Left kidney (tissue), 2 donors: ENCODE results near the gene ATF6. TPM values are rescaled to one million over a fixed set of nuclear protein-coding genes. Genes with fewer than 3 reads are reported as not detected.

Experiments used
- DNase-seq: peaks from one replicate; pipeline ENCODE4 v3.0.0-alpha.2; 2013
- polyA plus RNA-seq: library from polyadenylated mRNA; unstranded; fragments of 120-200 nt; gene quantifications from one replicate; pipeline ENCODE4 v1.2.1, GENCODE V29; 2013; ENCODE audit not compliant: insufficient read length

Gene ATF6
- polyA plus RNA-seq, 1 donor, result 35.1 TPM

DNA sequence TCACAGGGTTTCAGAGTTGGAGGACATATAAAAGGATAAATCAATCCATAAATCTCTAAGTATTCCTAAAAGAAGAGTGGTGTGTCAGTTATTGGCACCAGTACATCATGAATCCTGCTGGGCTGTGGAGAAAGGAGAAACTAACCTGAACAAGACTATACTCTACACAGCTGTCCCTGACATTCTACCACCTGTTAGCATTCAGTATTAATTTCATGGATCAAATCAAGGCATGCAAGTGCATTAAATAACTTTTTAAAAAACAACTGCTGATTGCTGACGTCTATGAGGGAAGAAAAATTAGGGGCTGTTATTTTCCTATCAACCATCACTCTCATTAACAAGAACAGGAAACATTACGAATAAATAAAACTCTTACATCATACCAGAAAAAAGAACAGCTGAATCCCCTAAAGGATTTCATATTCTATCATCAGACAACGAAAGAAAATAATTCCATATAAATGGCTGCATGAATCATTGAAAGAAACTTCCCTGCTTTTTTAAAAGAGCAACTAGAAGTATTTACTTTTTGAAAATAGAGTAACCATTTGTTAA lies 121.7 kb downstream of the ATF6 start:
- no peak for DNase-seq

DNA sequence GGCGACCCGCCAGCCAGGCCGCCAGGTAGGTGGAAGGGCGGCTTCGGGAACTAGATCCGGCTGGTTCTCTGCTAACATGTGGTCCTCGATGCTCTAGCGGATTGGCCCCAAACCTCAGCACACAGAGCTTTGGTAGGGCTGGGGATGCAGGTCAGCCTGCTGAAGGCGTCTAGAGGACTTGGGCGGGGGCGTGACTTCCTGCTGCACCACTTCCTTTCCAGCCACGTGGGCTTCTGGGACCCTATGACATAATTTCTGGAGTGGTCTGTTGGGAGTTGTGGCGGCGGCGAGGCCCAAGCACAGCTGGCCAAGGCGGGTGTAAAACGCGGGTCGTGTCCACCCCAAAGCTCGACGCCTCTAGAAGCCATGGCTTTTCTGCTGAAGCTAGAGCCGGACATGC lies 124.5 kb downstream of the ATF6 start:
- DNase-seq, result no peak

GRCh38 chr1:161899091-161899490 lies 133.0 kb downstream of the ATF6 start:
- DNase-seq, result no peak

GRCh38 chr1:161900160-161900559 lies 134.0 kb downstream of the ATF6 start:
- DNase-seq, result no peak

DNA sequence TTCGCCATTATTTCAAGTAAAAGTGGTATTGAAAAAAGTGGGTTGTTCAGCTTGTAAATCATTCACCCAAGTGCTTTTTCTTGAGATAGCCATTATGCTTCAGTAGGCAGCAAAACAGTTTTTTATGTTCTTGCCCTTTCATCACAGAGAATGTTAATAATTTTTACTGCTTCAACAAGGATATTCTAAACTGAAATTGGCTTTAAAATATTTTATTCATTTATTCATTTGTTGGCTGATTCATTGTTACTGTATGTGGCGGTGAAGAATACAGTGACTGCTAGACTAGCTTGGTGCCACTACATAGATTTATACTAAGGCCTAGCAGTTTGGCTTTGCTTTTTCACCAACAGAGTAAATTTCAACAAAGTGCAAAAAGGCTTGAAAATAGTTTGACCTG lies 136.1 kb downstream of the ATF6 start:
- no peak for DNase-seq

DNA sequence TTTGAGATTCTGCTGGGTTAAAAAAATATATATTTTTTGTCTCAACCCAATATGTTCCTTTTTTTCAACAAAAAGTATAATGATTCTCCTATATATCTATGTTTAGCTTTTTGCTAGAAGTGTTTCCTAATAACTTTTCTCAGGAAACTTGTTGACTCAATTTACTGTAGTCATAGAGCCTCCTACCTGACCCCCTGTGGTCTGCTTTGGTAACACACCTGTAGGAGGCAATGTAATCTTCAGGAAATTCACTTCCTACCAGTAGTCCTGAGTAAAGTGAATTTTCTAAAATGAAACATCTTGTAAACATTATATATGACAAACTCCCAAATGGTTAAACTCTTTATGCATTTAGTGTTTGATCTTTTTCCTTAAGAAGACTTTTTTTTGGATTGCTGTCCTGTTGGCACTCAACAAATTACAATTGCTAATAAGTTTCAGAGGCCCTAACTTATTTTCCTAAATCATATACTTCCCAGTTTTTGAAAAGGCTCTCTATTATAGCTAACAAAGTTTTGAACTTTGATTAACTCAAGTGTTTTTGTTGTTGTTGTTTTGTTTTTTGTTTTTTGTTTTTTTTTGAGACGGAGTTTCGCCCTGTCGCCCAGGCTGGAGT lies 139.3 kb downstream of the ATF6 start:
- DNase-seq, result no peak

DNA sequence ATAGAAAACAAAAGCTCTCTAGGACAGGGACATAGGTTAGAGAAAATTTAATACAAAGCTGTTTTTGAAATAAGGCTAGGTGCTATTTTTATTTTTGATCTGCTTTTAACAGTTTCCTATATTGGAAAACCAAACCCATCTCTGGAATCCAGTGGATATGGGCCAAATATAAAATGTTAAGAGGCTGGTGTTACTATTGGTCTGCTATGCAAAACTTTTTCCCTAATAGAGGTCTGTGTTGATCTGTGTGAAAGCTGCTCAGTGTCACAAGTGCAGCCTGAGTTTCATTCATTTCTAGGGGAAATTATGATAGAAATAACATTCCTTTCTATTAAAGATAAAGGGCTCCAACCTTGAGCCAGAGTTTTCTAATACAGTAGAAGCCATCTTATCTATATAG lies 141.1 kb downstream of the ATF6 start:
- no peak for DNase-seq

- DNase-seq, result no peak
These were observed 142.1 kb downstream of the ATF6 start for GRCh38 chr1:161908264-161908663.

- DNase-seq, result no peak
These were observed 144.5 kb downstream of the ATF6 start for GRCh38 chr1:161910604-161911003.

DNA sequence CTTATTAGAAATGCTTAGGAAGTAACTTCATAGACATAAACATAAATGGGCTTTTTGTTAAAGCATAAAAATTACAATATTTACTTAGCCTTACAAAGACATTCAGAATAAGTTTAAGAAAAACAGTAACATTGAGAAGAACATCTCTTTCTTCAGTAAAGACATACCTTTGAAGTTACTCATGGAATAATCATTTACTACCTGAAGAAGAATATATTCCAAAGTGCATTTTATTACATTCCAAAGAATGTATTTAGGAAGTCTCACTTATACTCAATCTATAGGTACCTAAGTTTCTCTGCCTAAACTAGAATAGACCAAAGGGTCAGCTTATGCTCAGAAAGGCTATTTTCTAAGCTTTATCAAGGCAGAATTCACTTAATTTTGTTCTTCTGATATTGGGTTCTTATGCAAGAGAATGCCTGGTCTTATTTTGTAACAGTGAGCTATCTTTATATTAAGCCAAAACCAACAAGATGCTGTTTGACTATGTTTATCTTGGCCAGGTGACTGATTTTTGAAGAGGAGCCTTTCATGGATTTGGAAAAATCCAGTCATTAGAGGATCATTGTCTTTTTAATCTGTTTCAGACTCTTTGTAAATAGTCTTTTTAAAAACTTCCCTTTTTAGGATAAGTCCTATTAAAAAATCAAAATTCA lies 147.5 kb downstream of the ATF6 start:
- no peak for DNase-seq

GRCh38 chr1:161914595-161914994 lies 148.5 kb downstream of the ATF6 start:
- DNase-seq, result no peak

DNA sequence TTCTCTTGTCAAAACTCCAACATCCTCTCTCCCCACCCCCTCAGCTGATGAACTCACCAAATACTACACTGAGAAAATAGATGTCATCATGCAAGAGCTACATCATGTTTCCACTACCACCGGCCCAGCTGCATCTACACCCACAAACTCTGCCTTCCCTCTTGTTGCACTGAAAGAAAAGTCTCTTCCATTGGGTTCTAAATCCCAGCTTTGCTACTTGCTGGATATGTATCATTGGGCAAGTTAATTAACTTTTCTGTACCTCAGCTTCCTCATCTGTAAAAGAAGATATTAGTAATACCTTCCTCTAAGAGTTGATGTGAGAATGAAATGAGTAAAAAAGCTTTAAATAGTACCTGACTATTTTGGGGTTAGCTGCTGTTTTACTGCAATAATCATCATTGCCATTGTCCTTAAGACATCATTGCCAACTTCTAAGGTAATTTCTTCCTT lies 149.0 kb downstream of the ATF6 start:
- DNase-seq, result no peak

GRCh38 chr1:161915978-161916377 lies 149.9 kb downstream of the ATF6 start:
- DNase-seq, result no peak

DNA sequence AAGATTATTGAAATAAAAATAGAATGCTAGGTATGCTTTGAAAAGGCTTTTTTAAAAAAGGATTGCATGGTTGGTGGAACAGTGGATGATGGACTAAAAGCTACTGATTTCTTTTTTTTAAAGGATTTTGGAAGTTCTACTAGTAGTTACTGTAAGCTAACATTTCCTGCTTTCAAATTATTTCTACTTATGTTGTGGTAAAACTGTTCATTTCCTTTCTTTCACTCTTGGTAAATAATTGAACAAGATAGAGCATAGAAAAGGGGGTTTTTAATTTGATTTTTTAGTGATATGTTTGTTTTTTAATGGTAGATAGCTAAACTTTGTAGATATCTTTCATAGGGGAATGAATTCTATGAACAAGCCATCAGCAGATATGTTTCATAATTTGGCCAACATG lies 153.1 kb downstream of the ATF6 start:
- no peak for DNase-seq

GRCh38 chr1:161921491-161921890 lies 155.4 kb downstream of the ATF6 start:
- DNase-seq, result no peak

- no peak for DNase-seq
These were observed 155.9 kb downstream of the ATF6 start for GRCh38 chr1:161921990-161922389.

DNA sequence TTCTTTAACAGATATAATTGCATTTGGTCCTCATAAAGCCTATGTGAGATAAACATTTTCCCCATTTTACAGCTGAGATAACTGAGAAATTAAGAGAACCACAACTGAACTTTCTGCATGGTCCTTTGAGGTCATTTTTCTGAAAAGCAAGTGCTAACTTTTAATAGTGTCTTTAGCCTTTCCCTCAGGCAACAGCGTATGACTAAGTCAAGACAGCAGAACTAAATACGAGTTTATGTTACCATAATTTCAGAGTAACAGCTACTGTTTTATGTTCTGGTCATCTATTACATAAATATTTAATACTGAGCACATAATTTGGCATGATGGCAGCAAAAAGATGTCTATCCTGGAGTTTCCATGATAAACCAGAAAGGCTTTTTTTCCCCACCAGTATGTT lies 161.9 kb downstream of the ATF6 start:
- no peak for DNase-seq

- DNase-seq, result no peak
These were observed 163.0 kb downstream of the ATF6 start for GRCh38 chr1:161929137-161929536.

DNA sequence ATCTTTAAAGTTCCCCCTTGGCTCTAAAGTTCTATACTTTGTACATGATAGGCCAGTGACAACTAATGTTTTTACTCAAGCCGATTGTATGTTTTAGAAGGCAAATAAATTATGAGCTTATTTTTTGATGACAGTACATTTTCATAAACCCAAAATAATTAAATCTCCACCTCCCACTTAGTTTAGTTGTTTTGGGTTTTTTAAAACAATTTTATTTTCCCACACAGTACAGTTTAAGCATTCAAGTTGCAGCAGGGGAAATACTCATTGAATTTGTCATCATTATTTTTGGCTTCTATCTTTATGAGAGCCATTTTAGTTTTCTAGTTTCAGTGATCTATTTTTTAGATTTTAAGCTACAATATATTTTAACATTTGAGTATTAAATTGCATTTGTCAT lies 163.9 kb downstream of the ATF6 start:
- DNase-seq, result no peak

DNA sequence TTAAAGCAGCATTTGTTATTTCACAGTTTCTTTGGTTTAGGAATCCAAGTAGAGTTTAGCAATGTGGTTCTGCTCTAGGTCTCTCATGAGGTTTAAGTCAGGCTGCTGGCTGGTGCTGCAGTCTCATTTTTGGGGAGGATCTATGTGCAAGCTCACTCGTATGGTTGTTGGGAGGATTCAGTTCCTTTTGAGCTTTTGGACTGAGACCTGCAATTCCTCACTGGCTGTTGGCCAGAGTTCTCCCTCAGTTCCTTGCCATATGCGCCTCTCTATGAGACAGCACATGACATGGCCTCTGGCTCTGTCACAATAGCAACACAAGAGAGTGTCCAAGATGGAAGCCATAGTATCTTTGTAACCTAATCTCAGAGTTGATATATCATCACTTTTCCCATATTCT lies 166.5 kb downstream of the ATF6 start:
- no peak for DNase-seq

DNA sequence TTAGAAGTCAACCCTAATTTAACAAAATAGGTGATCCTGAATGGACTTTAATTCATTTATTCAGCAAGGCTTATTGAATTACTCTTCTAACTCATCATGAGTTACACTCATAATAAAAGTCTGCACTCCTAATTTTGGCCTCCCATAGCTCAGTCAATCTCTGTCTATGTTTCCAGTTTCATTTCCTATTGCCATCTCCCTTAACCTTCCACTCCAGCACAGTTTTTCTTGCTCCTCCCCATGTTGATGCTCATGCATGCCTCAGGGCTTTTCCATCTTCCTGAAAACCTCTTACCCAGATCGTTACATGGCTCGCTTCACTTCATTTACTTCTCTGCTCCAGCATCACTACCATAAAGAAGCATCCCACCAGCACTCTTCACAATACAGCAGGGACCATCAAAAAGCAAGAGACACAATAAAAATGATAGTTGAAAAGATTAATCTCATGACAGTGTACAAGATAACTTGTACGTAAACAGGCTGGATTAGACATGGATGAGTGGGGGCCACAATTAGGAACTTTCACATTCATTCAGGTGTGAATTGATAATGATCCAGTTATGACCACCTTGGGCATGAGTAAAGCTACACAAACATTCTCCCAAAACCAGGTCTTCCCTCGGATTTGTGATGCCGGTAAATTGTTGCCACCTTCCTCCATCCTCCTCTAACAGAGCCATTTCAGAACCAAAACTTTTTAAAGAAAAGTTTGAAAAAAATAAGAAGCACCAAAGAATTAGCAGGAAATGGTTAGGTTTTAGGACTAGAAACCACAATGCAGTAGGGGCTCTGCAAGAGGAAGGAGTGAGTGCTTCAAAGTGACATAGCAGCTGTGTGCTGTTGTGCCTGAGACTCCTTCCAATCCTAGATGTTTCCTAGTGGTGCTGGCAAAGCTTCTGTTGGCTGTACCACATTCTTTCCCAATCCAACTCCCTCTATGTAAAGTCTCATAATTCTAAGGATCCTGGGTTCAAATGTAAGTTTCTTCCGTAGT lies 167.8 kb downstream of the ATF6 start:
- no peak for DNase-seq

DNA sequence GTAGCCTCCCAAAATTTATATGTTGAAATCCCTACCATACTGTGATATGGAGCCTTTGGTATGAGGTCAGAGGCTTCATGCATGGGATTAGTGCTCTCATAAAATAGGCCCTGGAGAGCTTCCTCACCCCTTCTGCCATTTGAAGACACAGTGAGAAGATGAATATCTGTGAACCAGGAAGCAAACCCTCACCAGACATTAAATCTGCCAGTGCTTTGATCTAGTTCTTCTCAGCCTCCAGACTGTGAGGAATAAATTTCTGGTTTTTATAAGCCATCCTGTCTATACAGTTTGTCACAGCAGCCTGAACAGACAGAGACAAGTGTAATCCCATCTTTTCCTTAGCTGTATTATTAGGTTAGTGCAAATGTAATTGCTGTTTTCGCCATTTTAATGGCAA lies 169.1 kb downstream of the ATF6 start:
- no peak for DNase-seq

DNA sequence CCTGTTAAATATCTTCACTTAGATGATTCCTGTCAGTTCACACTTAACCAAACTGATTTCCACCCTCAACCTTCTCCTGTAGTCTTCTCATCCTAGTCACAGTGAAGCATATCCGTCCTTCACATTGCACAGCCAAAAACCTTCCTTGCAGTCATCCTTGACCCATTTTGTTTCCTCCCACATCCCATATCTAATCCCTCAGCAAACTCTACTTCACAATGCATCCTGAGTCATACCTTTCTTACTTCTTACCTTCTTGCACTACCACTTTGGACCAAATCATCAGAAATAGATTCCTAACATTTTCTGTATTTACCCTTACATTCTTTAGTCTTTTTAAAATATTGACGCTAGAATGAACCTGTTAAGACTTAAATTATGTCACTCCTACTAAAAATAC lies 170.7 kb downstream of the ATF6 start:
- DNase-seq, result no peak
